NCI-H1417 (cell line): ENCODE data around the gene CAPNS2.

Experiments used
- DNase-seq, 3 experiments: peaks; one replicate each; lab custom pipeline; 2025; lab: John Stamatoyannopoulos, UW

CAPNS2 gene

DNA sequence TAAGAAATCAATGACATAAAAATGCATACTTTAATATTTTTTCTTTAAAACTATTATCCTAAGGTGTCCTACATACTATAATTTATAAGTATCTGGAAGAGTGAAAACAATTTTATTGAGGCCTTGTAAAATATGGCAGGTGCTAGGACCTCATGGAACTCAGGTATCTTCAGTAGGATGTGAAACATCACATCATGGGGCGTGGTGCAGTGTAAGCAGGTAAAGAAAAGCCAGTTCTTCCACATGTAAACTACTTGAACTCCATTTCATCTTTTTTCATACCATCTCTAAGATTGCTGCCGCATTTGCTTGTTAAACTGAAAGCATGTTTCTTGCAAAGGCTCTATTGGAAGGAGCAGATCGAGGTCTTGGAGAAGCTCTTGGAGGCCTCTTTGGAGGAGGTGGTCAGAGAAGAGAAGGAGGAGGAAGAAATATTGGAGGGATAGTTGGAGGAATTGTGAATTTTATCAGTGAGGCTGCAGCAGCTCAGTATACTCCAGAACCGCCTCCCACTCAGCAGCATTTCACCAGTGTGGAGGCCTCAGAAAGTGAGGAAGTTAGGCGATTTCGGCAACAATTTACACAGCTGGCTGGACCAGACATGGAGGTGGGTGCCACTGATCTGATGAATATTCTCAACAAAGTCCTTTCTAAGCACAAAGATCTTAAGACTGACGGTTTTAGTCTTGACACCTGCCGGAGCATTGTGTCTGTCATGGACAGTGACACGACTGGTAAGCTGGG is at the start of gene CAPNS2:
Gene CAPNS2, plus strand, starts transcription at position 253 of the 744 bp plus-strand sequence. Its CDS starts 73 bp downstream, at position 326.
- DNase-seq: no peak

DNA sequence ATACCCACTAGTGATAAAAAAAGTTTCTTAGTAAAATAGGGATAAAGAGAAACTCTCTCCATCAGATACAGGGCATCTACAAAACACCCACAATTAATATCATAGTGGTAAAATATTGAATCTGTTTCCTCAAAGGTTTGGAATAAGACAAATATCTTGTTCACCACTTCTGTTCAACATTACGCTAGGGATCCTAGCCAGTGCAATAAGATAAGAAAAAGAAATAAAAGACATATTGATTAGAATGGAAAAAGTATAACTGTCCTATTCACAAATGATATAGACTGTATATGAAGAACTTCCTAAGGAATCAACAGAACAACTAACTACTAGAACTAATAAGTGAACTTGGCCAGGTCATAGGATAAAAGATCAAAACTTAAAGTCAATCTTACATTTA is 44.7 kb upstream of the CAPNS2 start:
- no peak for DNase-seq

DNA sequence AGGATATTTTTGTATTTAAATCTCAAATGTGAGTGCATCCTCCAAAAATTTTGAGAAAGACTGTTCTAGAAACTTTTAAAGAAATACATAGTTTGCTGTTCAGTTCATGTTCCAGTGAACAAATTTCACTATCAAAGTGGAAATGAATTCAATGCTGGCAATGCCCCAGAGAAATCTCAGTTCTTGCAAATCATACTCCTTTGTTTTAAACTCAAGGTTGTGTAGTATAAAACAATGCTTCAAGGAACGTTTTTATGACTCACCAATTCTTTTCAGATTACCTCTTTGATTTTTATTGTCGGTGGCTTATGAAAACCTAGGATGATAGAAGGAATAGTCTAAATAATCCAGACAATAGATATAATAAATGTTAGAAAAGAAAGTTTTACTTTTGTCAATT is 40.0 kb upstream of the CAPNS2 start:
- DNase-seq: no peak

DNA sequence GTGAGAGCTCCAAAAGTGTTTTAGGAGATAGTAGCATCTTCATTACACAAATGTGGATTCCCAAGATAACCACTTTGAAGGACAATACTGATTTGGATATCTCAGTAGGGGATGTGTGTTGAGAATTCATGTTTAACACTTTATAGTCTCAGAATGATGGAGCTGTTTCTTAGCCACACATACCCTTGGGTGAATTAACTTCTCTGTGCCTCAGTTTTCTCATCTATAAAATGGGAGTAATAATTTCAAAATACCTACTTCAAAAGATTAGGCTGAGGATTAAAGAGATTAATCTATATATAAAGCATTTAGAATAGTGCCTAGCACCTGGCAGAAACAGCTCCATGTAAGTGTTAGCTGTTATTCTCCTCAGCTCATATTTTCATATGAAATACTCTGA is 38.6 kb upstream of the CAPNS2 start:
- no peak for DNase-seq

DNA sequence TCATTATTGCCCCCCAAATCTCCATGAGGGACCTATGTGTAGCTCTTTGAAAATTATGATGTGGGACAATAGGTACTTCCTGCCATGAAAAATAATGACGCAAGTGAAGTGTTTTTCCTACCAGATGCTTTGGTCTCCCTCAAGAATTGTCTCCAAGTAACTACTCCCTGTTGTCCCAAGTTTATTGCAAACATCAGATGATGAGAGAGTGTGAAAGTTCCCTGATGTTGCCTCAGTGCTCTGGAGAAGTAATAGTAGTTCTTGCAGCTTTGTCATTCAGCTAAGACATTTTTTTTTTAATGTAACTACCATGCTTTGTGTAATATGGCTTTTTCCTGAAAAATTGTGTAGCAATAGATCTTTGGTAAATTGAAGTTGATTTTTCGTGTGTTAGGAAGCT is 37.5 kb upstream of the CAPNS2 start:
- DNase-seq: no peak

DNA sequence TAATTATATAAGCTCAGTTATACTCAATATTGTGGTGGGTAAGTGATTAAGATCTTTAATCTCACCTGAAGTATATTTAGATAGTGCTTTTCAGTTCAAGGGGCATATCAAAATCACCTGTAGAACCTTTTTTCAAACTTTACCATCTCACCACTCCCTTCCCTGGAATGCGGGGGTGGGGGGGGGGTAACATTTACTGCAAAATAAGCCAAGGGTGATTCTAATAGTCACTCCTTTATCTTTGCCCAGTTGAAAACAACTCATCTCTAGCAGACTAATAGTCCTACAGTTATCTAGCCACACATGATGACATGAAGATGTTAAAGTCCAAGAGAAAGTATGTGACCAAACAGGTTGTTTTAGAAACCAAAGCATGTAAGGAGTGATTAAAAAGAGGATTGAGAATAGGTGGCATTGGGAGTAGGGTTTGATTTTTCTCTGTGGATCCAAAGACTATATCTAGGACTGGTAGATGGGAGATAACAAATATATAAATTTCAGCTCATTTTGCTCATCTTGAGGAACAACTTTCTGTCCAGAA is 36.1 kb upstream of the CAPNS2 start:
- DNase-seq: no peak

DNA sequence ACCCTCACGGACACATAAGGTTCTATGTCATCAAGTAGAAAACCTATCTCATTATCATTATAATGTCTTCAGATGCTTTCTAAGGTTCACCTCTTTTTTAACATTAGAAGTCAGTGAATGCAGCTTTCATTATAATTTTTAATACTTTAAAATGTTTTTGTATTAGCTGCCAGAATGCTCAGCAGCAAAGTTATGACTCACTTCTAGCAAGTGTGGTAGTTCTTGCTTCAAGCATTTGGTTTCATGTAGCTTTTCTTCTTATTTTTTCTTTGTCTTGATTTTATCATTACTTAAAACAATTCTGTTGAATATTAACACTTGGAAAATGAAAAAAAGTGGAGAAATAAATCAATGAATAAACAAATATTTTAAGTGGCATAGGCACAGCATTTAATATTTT is 34.3 kb upstream of the CAPNS2 start:
- DNase-seq: no peak

DNA sequence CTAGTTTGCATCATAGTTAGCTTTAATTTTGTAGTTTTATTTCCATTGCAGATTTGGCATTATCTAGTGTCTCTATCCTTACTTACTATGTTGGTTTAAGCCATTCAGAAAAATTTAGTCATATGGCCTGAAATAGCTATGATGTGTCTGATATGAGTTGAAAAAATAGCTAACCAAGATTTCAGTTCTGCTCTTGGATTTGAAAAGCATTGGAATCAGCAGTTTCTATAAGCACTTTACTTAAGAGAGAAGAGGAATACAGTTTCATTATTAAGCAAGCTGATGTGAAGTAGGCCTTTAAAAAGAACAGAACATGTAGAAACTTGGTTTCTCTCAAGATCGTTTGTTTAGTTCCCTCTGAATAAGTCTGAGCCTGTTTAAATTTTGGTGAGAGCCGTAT is 31.7 kb upstream of the CAPNS2 start:
- no peak for DNase-seq

DNA sequence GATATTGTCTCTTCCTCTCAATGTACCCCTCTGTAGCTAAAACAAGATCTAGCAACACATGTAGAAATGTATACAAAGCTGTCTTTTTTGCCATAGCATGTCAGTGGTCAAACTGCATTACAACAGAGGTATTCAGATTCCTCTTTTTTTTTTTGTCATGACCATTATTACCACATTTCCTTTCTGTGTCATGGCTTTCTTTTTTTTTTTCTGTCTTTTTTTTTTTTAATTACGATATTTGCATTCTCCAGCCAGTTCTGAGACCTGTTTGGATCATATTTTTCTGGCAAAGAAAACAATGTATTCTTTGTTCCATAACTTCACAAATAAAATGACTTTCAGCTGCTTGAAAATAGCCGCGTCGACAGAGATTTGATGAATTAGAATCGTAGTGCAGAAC is 27.4 kb upstream of the CAPNS2 start:
- DNase-seq: no peak

DNA sequence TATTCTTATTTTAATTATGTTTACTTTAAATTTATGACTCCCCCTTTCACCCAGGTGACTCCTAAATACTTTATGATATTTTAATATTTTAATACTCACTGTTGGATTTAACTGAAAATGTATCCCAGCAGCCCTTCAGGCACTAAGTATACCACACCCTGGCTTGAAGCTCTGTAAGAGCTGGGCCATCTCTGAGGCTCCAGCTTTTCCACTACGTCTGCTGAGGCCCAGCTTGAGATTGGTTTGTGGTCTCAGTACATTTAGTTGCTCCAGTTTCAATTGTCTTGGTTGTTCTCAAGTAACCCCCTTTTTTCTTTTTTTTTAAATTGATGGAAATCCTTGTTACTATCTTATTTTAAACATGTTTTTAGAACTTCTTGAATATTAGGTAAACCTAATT is 27.0 kb upstream of the CAPNS2 start:
- DNase-seq: no peak

DNA sequence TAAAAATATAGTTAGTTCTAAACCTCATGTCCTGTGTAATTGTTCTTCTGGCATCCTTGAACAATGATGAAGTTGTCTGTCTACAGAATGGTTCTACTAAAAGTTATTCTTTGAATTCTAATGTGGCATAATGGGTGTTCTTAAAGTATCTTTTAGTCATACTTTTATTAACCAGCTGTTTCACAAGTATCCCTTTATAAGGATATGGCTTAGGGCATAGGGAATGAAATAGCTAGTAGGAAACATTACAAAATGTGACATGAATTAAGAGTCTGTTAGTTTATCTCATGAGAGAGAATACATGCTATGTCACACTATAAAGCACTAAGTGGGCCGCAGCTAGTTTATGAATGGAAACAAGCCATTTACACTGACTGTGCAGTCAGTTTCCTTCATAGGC is 26.3 kb upstream of the CAPNS2 start:
- DNase-seq: no peak

DNA sequence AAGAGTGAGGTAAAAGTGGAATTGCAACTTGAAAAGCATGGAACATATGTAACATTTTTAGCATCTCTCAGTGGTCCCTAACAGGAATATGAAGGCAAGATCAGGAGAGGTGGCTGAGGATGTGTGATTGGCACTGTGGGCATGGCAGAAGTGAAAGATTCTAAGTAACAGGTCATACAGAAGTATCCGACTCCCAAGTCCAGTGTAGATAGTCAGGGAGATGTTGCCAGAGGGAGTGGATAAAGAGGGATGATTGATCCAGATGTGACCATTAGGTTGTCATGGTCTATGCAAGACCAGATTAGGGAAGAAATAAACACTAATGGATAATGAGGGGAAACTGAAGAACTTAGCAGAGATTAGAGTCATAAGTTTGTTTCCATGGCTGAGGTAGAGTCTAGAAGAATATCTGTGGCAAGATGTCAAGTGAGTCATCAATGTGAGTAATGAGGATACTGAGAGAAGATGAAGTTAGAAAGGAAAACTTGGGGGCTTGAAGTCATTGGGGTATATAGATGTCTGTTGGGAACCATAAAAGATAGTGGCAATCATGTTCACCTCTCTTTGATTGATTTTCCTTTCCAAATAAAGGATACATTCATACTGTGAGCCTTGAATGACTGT is 23.9 kb upstream of the CAPNS2 start:
- DNase-seq: no peak

DNA sequence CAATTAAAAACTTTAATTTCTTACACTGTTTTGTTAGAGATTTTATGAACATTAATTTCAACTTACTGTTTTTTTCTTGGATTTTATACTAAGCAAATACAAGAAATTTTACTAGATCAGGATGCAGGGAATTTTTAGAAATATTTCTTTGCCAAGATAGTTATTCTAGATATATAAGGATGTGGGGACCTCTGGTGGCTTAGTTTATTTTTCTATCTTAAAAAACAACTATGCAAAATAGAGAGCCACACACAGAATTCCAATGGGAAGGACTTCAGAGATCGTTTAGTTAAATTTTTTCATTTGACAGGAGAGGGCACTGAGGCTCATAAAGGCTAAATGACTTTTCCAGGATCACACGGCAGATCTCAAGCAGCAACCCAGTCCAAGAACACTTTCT is 23.0 kb upstream of the CAPNS2 start:
- peak in 2 of 3 experiments; percentile 5 to 40 for DNase-seq

DNA sequence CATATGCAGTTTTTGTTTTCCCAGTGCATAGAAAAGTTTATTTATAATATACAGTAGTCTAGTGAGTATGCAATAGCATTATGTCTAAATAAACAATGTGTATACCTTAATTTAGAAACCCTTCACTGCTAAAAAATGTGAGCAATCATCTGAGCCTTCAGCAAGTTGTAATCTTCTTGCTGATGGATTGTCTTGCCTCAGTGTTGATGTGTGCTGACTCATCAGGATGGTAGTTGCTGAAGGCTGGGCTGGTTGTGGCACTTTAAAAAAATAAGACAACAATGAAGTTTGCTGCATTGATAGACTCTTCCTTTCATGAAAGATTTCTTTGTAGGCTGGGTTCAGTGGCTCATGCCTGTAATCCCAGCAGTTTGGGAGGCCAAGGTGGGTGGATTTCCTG is 13.9 kb upstream of the CAPNS2 start:
- no peak for DNase-seq

DNA sequence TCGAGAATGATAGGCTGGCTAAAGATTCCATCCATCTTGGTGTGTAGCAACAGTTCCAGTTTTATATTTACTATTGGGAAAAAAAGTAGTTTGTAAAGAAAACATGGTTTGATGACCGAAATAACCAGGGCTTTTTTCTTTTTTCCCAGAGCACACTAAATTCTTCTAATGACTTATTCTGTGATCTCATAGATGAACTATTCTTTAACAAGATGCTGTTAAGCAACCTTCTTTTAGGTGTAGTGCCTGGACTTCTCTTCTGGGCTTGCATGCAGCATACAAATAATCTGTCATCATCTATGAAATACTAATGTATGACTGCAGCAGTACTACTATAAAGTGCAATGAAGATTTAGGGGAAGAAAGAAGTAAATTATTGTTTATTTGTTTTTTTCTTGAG is 11.0 kb upstream of the CAPNS2 start:
- no peak for DNase-seq

DNA sequence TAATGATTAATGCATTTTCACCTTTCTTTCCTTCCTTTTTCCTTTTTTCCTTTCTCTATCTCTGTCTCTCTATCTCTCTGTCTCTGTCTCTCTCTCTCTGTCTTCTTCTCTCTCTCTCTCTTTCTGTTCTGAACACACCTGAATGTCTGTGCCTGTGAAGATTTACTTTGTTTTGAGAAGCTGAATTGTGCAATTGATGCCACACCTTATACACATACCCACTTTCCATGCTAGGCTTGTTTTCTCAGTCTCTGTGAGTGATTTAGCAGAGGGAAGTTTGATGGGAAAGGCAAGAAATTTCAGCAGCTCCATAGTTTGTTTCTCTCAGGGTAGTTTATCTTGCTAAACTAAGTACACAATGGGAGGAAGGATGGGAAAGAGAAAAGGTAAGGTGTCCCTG is 9.3 kb upstream of the CAPNS2 start:
- no peak for DNase-seq

DNA sequence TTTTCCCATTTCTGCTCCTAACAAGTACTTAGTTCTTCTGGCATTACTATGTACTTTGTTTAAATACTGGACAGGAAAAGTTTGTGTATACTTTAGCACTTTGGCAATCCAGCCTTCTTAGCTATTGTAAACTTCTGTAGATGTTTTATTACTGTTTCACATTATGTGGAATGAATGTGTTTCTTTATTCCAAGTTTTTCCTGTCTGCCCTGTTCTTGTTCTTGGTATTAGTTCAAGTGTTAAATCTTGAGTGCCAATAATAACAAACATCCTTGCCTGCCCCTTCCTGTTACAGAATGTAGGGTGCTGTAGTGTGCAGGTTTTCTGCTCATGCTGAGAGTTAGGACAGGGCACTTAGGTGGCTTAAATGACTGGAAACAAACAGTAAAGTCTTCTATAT is 7.3 kb upstream of the CAPNS2 start:
- DNase-seq: no peak

DNA sequence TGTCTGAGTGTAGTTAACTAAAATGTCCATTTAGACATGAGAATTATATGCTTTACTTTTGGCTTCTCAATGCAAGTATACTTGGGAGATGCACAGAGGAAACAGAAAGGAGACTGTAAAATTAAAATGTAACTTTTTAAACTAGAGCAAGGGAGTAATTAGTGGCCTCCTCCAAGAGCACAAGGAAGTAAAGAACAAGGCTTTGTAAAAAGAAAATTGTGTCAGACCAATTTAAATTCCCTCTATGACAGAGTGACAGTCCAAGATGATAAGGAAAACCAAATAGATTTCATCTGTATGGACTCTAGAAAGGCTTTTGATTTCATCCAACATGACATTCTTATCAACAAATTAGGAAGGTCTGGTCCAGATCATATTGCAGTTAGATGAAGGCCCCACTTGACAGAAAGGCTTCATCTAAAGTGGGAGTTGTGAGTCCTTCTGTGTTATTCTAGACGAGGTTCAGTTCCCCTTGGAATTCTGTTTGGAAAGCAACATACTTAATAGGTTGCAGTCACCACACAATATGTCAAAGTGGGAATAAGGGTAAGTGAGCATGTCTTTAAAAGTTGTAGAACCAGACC is 6.5 kb upstream of the CAPNS2 start:
- DNase-seq: no peak

DNA sequence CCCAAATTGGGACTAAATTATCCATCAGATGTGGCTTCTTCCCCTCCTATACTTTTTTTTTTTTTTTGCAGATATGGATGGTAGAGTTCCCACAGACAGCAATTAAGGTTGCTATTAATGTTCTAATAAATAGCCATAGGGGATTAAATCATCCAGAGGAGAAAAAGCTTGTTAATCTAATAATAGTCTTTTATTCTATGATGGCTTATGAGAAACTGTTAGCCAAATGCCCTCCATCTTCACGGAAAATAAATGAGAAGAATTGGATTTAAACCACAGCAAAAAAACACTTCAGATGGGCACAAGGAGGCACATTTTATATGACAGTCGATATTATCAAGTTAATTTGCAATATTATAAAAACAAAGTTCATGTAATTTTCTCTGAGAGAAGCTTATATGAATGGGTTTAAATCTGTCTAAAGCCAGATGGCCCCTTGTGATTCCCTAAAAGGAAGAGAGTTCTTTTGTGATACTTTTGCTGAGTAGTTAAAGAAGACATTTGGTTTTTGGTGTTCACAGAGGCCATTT is 5.1 kb upstream of the CAPNS2 start:
- DNase-seq: no peak

DNA sequence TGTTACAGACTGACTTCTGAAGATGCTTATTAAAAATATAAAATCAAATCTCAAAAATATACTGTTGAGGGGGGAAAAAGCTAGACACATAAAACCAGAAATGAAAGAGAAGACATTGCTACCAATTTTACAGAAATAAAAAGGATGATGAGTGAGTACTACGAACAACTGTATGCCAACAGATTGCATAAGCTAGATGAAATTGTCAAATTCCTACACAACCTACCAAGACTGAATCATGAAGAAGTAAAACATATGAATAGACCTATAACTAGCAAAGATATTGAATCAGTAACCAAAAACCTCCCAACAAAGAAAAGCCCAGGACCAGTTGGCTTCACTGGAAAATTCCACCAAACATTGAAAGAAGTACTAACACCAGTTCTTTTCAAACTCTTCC is 3.5 kb upstream of the CAPNS2 start:
- no peak for DNase-seq

DNA sequence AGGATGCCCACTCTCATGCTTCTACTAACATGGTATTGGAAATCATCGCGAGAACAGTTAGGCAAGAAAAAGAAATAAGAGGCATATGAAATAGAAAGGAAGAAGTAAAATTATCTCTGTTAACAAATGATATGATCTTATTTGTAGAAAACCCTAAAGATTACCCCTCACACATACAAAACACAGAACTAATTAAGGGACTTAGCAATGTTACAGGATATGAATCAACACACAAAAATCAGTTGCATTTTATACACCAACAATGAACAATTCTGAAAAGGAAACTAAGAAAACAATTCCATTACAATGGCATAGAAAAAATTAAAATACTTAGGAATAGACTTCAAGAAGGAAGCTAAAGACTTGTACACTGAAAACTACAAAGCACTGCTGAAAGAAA is 2.7 kb upstream of the CAPNS2 start:
- DNase-seq: no peak

DNA sequence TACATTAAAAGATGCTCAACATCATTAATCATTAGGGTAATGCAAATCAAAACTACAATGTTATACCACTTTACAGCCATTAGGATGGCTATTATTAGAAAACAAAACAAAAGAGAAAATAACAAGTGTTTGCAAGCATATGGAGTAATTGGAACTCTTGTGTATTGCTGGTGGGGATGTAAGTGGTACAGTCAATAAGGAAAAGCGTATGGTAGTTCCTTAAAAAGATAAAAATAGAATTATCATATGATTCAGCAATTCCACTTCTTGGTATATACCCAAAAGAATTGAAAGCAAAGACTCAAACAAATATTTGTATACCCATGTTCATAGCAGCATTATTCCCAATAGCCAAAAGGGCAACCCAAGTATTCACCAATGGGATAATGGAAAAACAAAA is 1.4 kb upstream of the CAPNS2 start:
- DNase-seq: peak in 1 of 3 experiments; percentile 31

DNA sequence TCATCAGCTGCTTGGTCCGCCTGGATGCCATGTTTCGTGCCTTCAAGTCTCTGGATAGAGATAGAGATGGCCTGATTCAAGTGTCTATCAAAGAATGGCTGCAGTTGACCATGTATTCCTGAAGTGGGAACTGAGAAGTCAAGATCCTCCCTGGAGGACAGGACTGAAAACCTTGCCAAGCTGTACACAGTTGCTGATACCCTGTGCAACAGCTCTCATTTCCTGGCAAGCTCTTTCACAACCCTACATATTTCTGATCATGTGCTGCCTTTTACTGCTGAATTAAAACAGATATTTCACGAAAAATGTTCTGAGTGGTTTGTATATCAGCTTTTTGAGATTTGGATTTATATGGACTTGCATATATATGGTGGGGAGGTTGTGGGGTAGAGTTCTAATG is 898 bp downstream of the CAPNS2 start:
- no peak for DNase-seq
